ENCODE data around the gene PAK1.

PAK1 gene

GRCh38 chr11:77449060-77449521, 24.8 kb downstream of the PAK1 start:
- Histone ChIP-seq H3K18ac (ENCODE audit: low read depth in 1 of 2, low read length in 2 of 2) (no peak overlapping the region), H3K23ac (ENCODE audit: low read length in 2 of 2) (no peak overlapping the region), H2BK5ac (ENCODE audit: low read depth, low read length, poor library complexity, severe bottlenecking) (no peak overlapping the region), H3K4ac (ENCODE audit: low read depth in 1 of 2, low read length in 2 of 2) (no peak overlapping the region), H4K91ac (ENCODE audit: low read length) (no peak overlapping the region), H2BK120ac (ENCODE audit: low read depth, low read length) (no peak overlapping the region), H2BK15ac (ENCODE audit: low read depth, poor library complexity, severe bottlenecking) (no peak overlapping the region), H3K79me1 (replicated peaks; ENCODE audit: low read length, poor library complexity, severe bottlenecking) (peaks cover 5% of the 10 kb centered on the region), H4K8ac (ENCODE audit: low read length) (no peak overlapping the region), H3K9ac (ENCODE audit: low read length) (no peak overlapping the region), H3K27me3 (ENCODE audit: control insufficient read depth in 1 of 2, insufficient read depth in 1 of 2, low read length in 2 of 2) (no peaks in the 10 kb centered on the region), H3K9me3 (ENCODE audit: control insufficient read depth, low read length) (no peaks in the 10 kb centered on the region), H3K4me1 (ENCODE audit: control insufficient read depth, insufficient read depth, low read depth, low read length) (no peaks in the 10 kb centered on the region), H2AK5ac (ENCODE audit: low read length, severe bottlenecking) (no peak overlapping the region), H3K27ac (ENCODE audit: low read length, poor library complexity, severe bottlenecking) (no peak overlapping the region), H2AFZ (ENCODE audit: low read depth, low read length) (no peak overlapping the region), H3K4me3 (ENCODE audit: insufficient read depth in 1 of 2, low read depth in 1 of 2, low read length in 2 of 2) (no peak overlapping the region), H3K4me2 (ENCODE audit: low read length, poor library complexity, severe bottlenecking) (no peak overlapping the region), H3K14ac (ENCODE audit: low read length in 2 of 2) (no peak overlapping the region), H3K36me3 (ENCODE audit: control insufficient read depth in 1 of 2, insufficient read depth in 2 of 2, low read depth in 1 of 2, low read length in 2 of 2) (no peaks in the 10 kb centered on the region), H2BK12ac (ENCODE audit: low read length in 2 of 2) (no peak overlapping the region)
- no peak for DNase-seq
- 65% methylated on average over 2 of the region's 5 CpGs for WGBS

- H2AK5ac ChIP-seq (ENCODE audit: low read length, severe bottlenecking) = no peak overlapping the region
- DNase-seq = no peak
- H3K4ac ChIP-seq (ENCODE audit: low read depth in 1 of 2, low read length in 2 of 2) = no peak overlapping the region
- H2BK5ac ChIP-seq (ENCODE audit: low read depth, low read length, poor library complexity, severe bottlenecking) = no peak overlapping the region
- no peak overlapping the region for H2BK15ac ChIP-seq (ENCODE audit: low read depth, poor library complexity, severe bottlenecking)
- no peaks in the 10 kb centered on the region for H3K9me3 ChIP-seq (ENCODE audit: control insufficient read depth, low read length)
- H3K36me3 ChIP-seq (ENCODE audit: control insufficient read depth in 1 of 2, insufficient read depth in 2 of 2, low read depth in 1 of 2, low read length in 2 of 2) = no peaks in the 10 kb centered on the region
- H3K79me1 ChIP-seq (replicated peaks; ENCODE audit: low read length, poor library complexity, severe bottlenecking) = peaks cover 2% of the 10 kb centered on the region
- H3K14ac ChIP-seq (ENCODE audit: low read length in 2 of 2) = no peak overlapping the region
- no peak overlapping the region for H2BK12ac ChIP-seq (ENCODE audit: low read length in 2 of 2)
- no CpG with 5 or more reads among the region's 2 CpGs for WGBS
- no peak overlapping the region for H3K18ac ChIP-seq (ENCODE audit: low read depth in 1 of 2, low read length in 2 of 2)
- H3K23ac ChIP-seq (ENCODE audit: low read length in 2 of 2) = no peak overlapping the region
- no peak overlapping the region for H2AFZ ChIP-seq (ENCODE audit: low read depth, low read length)
- no peak overlapping the region for H4K8ac ChIP-seq (ENCODE audit: low read length)
- H3K4me3 ChIP-seq (ENCODE audit: insufficient read depth in 1 of 2, low read depth in 1 of 2, low read length in 2 of 2) = no peak overlapping the region
- no peaks in the 10 kb centered on the region for H3K4me1 ChIP-seq (ENCODE audit: control insufficient read depth, insufficient read depth, low read depth, low read length)
- no peak overlapping the region for H3K4me2 ChIP-seq (ENCODE audit: low read length, poor library complexity, severe bottlenecking)
- no peaks in the 10 kb centered on the region for H3K27me3 ChIP-seq (ENCODE audit: control insufficient read depth in 1 of 2, insufficient read depth in 1 of 2, low read length in 2 of 2)
- H4K91ac ChIP-seq (ENCODE audit: low read length) = no peak overlapping the region
- H2BK120ac ChIP-seq (ENCODE audit: low read depth, low read length) = no peak overlapping the region
- H3K27ac ChIP-seq (ENCODE audit: low read length, poor library complexity, severe bottlenecking) = no peak overlapping the region
- H3K9ac ChIP-seq (ENCODE audit: low read length) = no peak overlapping the region
These were observed 25.6 kb downstream of the PAK1 start for GRCh38 chr11:77448269-77448668.

GRCh38 chr11:77446911-77447629, 26.8 kb downstream of the PAK1 start:
- peaks cover 4% of the 10 kb centered on the region for H3K79me1 ChIP-seq (replicated peaks; ENCODE audit: low read length, poor library complexity, severe bottlenecking)
- no peak overlapping the region for H3K14ac ChIP-seq (ENCODE audit: low read length in 2 of 2)
- H3K4me1 ChIP-seq (ENCODE audit: control insufficient read depth, insufficient read depth, low read depth, low read length) = no peaks in the 10 kb centered on the region
- no peak overlapping the region for H2BK15ac ChIP-seq (ENCODE audit: low read depth, poor library complexity, severe bottlenecking)
- no peaks in the 10 kb centered on the region for H3K27me3 ChIP-seq (ENCODE audit: control insufficient read depth in 1 of 2, insufficient read depth in 1 of 2, low read length in 2 of 2)
- no peak overlapping the region for H4K8ac ChIP-seq (ENCODE audit: low read length)
- H3K4me3 ChIP-seq (ENCODE audit: insufficient read depth in 1 of 2, low read depth in 1 of 2, low read length in 2 of 2) = no peak overlapping the region
- H3K18ac ChIP-seq (ENCODE audit: low read depth in 1 of 2, low read length in 2 of 2) = no peak overlapping the region
- no peak overlapping the region for H3K23ac ChIP-seq (ENCODE audit: low read length in 2 of 2)
- over 99% methylated on average over 6 of the region's 8 CpGs for WGBS
- H3K9ac ChIP-seq (ENCODE audit: low read length) = no peak overlapping the region
- no peak overlapping the region for H3K4me2 ChIP-seq (ENCODE audit: low read length, poor library complexity, severe bottlenecking)
- no peak overlapping the region for H2AK5ac ChIP-seq (ENCODE audit: low read length, severe bottlenecking)
- H3K4ac ChIP-seq (ENCODE audit: low read depth in 1 of 2, low read length in 2 of 2) = no peak overlapping the region
- no peak overlapping the region for H3K27ac ChIP-seq (ENCODE audit: low read length, poor library complexity, severe bottlenecking)
- H4K91ac ChIP-seq (ENCODE audit: low read length) = no peak overlapping the region
- no peak for DNase-seq
- H2BK120ac ChIP-seq (ENCODE audit: low read depth, low read length) = no peak overlapping the region
- no peaks in the 10 kb centered on the region for H3K36me3 ChIP-seq (ENCODE audit: control insufficient read depth in 1 of 2, insufficient read depth in 2 of 2, low read depth in 1 of 2, low read length in 2 of 2)
- H2BK5ac ChIP-seq (ENCODE audit: low read depth, low read length, poor library complexity, severe bottlenecking) = no peak overlapping the region
- no peak overlapping the region for H2AFZ ChIP-seq (ENCODE audit: low read depth, low read length)
- H2BK12ac ChIP-seq (ENCODE audit: low read length in 2 of 2) = no peak overlapping the region
- H3K9me3 ChIP-seq (ENCODE audit: control insufficient read depth, low read length) = no peaks in the 10 kb centered on the region

- no peak overlapping the region for H2BK12ac ChIP-seq (ENCODE audit: low read length in 2 of 2)
- no peak overlapping the region for H2BK120ac ChIP-seq (ENCODE audit: low read depth, low read length)
- no peak overlapping the region for H3K23ac ChIP-seq (ENCODE audit: low read length in 2 of 2)
- H3K14ac ChIP-seq (ENCODE audit: low read length in 2 of 2) = no peak overlapping the region
- no peak overlapping the region for H4K91ac ChIP-seq (ENCODE audit: low read length)
- H3K4me3 ChIP-seq (ENCODE audit: insufficient read depth in 1 of 2, low read depth in 1 of 2, low read length in 2 of 2) = no peak overlapping the region
- no peaks in the 10 kb centered on the region for H3K9me3 ChIP-seq (ENCODE audit: control insufficient read depth, low read length)
- H3K4ac ChIP-seq (ENCODE audit: low read depth in 1 of 2, low read length in 2 of 2) = no peak overlapping the region
- 56% methylated on average over 2 of the region's 7 CpGs for WGBS
- H4K8ac ChIP-seq (ENCODE audit: low read length) = no peak overlapping the region
- no peaks in the 10 kb centered on the region for H3K36me3 ChIP-seq (ENCODE audit: control insufficient read depth in 1 of 2, insufficient read depth in 2 of 2, low read depth in 1 of 2, low read length in 2 of 2)
- H3K9ac ChIP-seq (ENCODE audit: low read length) = no peak overlapping the region
- H2AK5ac ChIP-seq (ENCODE audit: low read length, severe bottlenecking) = no peak overlapping the region
- H3K79me1 ChIP-seq (replicated peaks; ENCODE audit: low read length, poor library complexity, severe bottlenecking) = peaks cover 8% of the 10 kb centered on the region
- no peak overlapping the region for H2BK15ac ChIP-seq (ENCODE audit: low read depth, poor library complexity, severe bottlenecking)
- no peak overlapping the region for H2AFZ ChIP-seq (ENCODE audit: low read depth, low read length)
- no peak overlapping the region for H2BK5ac ChIP-seq (ENCODE audit: low read depth, low read length, poor library complexity, severe bottlenecking)
- H3K18ac ChIP-seq (ENCODE audit: low read depth in 1 of 2, low read length in 2 of 2) = no peak overlapping the region
- no peaks in the 10 kb centered on the region for H3K27me3 ChIP-seq (ENCODE audit: control insufficient read depth in 1 of 2, insufficient read depth in 1 of 2, low read length in 2 of 2)
- DNase-seq = no peak
- no peak overlapping the region for H3K27ac ChIP-seq (ENCODE audit: low read length, poor library complexity, severe bottlenecking)
- no peaks in the 10 kb centered on the region for H3K4me1 ChIP-seq (ENCODE audit: control insufficient read depth, insufficient read depth, low read depth, low read length)
- no peak overlapping the region for H3K4me2 ChIP-seq (ENCODE audit: low read length, poor library complexity, severe bottlenecking)
These were observed 29.6 kb downstream of the PAK1 start for GRCh38 chr11:77444261-77444660.
